LNCAP (cell line): ENCODE measurements around the gene NARF.
A peak's percentile ranks its signal among the peaks of the same experiment; 100 is the strongest.

ENCODE experiments used
- CTCF ChIP-seq: fragments of 450-650 bp; IDR thresholded peaks from 2 replicates; pipeline ENCODE4 v1.5.1; 2017; ENCODE audit warnings: mild to moderate bottlenecking

Gene NARF

DNA sequence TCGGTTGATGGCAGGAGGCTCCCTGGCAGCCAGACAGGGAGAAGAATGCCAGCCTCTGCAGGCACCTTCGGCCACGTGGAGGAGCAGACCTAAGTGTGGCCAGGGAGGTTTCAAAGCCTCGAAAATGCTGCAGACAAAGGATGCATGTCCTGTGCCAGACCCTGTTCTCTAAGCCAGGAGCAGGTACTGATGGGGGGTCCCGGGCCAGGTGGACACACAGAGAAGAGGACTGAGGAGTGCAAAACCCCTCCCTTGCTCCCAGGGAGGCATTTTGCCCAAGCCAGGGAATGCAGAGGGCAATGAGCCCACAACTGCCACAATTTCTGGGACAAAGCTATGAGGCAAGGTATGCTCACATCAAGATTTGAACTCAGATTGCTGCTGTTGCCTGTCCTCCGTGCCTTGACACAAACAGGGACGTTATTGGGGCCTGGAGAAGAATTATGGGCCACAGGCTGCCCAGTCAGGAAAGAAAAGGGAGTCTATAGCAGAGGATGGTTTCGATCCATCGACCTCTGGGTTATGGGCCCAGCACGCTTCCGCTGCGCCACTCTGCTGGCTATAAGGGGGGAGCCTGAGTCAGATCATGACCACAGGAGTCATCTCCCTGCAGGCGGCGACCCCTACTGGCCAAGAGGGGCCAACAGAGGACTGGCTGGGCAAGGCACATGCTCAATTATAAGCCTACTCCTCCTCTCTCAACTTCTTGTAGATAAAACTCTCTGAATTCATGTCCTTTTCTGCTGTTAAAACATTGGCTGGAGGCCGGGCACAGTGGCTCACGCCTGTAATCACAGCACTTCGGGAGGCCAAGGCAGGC is 35.9 kb downstream of the NARF start:
- TF ChIP-seq CTCF: peak; percentile 93

GRCh38 chr17:82495844-82496528 is 37.4 kb downstream of the NARF start:
- TF ChIP-seq CTCF: no peak

GRCh38 chr17:82496529-82497434 is 38.2 kb downstream of the NARF start:
- no peak for TF ChIP-seq CTCF

DNA sequence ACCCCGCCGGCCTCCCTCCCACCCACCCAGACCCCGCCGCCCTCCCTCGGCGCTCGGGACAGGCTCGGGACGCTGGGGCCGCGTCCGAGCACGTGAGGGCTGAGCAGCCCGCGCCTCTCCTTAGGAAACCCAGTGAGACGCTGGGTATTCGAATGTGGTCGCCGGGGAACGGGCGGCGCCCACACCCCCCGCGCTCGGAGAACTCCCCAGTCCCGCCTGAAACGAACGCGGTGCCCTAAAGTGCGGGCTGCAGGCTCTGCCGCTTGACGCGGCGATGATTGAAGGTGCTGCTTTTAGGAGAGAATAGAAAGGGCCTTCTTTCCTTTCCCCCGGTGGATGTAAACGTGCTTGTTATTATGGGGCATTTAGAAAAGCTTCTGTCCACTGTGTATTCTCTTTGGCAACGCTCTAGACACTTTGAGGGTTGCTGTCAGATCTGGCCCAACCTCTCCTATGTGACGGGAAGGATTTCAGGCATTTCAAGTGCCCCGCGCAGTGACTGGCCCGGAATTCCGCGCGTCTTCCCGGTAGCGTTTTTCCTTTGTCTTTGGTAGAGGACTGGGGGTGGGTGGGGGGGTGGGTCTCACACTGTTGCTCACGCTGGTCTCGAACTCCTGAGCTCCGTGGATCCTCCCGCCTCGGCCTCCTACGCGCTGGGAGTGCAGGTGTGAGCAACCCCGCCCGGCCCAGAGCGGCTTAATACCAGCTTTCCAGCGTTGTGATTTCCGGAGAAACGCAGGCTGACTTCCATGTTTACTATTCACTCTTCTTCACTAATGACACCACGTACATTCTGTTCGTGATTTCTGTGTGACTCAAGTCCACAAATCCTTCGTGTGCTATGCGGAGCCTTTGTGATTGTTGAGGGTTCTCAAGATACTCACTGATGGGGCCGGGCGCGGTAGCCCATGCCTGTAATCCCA is 39.2 kb downstream of the NARF start:
- TF ChIP-seq CTCF: no peak

- TF ChIP-seq CTCF: no peak
Measured at GRCh38 chr17:82502207-82502606, 43.7 kb downstream of the NARF start.

DNA sequence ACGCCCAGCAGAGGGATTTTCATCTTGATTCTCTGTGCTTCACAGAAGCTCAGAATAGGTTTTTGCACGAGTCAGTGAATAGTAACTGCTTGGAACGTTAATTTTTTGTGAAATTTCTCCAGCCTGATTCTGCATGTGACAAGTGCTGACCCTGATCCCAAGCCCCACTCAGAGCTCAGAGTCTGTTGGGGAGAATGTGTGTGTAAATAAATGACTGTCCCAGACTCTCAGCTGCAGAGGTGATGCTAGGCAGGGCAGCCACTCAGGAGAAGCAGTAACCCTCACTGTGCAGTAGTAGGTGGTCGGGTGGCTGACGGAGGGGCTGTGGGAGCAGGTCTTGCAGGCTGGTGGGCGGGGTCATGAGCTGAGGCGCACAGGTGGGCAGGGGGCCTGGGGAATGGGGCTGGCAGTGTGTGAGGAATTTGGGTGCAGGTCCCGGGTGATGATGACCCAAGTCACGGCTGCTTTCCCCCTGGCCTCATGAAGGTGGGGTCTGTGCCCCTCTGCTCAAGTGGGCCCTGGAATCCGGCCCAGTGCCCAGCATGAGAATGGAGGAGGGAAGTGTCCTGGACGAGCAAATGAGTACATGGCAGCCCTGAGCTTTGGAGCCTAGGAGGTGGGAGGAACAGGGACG is 44.7 kb downstream of the NARF start:
- TF ChIP-seq CTCF: no peak
